Stimulated activated CD8-positive, alpha-beta memory T cell treated with anti-CD3 and anti-CD28 coated beads, Interleukin-4, amount 100 ng/mL, for 4 hours (primary cell): ENCODE measurements around the gene POLDIP3.
A peak's percentile ranks its signal among the peaks of the same experiment; 100 is the strongest.
"Not testable (repeated sequence)": the region's sequence is repeated elsewhere in the genome, so short reads cannot be mapped to it uniquely, and the experiment has no call there.

ENCODE experiments used
- DNase-seq, 2 donors: peaks; one replicate each; pipeline ENCODE4 v3.0.0-alpha.2; 2020; ENCODE audit warnings: low read depth in 2 of 2, low spot score in 1 of 2

Gene POLDIP3

GRCh38 chr22:42620084-42620483, 5.4 kb upstream of the POLDIP3 start:
- no peak for DNase-seq

- no peak for DNase-seq
Measured at GRCh38 chr22:42619261-42620063, 4.8 kb upstream of the POLDIP3 start.

- no peak for DNase-seq
Measured at GRCh38 chr22:42617155-42617983, 2.7 kb upstream of the POLDIP3 start.

- DNase-seq = not testable (repeated sequence)
Measured at GRCh38 chr22:42615860-42616175, 1.1 kb upstream of the POLDIP3 start.

GRCh38 chr22:42615092-42615859, 593 bp upstream of the POLDIP3 start:
- peak; percentile 68 to 76 for DNase-seq

- no peak for DNase-seq
Measured at GRCh38 chr22:42613872-42614301, 796 bp downstream of the POLDIP3 start.

GRCh38 chr22:42612336-42612735, 2.3 kb downstream of the POLDIP3 start:
- DNase-seq = no peak

- DNase-seq = no peak
Measured at GRCh38 chr22:42611051-42611450, 3.6 kb downstream of the POLDIP3 start.

- no peak for DNase-seq
Measured at GRCh38 chr22:42610186-42610585, 4.5 kb downstream of the POLDIP3 start.

GRCh38 chr22:42608823-42609361, 5.8 kb downstream of the POLDIP3 start:
- DNase-seq = no peak

GRCh38 chr22:42608136-42608822, 6.4 kb downstream of the POLDIP3 start:
- DNase-seq = no peak

GRCh38 chr22:42607641-42608040, 7.0 kb downstream of the POLDIP3 start:
- not testable (repeated sequence) for DNase-seq

GRCh38 chr22:42604403-42604802, 10.3 kb downstream of the POLDIP3 start:
- DNase-seq = no peak

GRCh38 chr22:42603427-42603826, 11.3 kb downstream of the POLDIP3 start:
- DNase-seq = no peak

- DNase-seq = no peak
Measured at GRCh38 chr22:42602470-42602869, 12.2 kb downstream of the POLDIP3 start.

- no peak for DNase-seq
Measured at GRCh38 chr22:42601879-42602465, 12.7 kb downstream of the POLDIP3 start.

GRCh38 chr22:42596863-42597530, 17.7 kb downstream of the POLDIP3 start:
- no peak for DNase-seq

GRCh38 chr22:42596336-42596735, 18.3 kb downstream of the POLDIP3 start:
- no peak for DNase-seq

- no peak for DNase-seq
Measured at GRCh38 chr22:42595434-42595833, 19.2 kb downstream of the POLDIP3 start.

GRCh38 chr22:42591987-42592386, 22.7 kb downstream of the POLDIP3 start:
- DNase-seq = no peak
